HUES48 (cell line): ENCODE data around the gene PPP3CA.

Experiments used
- H3K27ac ChIP-seq: one replicate; pipeline ENCODE4 v1.7.0; 2013; ENCODE audit warnings: low read depth, low read length, inconsistent platforms
- H3K27me3 ChIP-seq: 2 replicates; pipeline ENCODE4 v1.6.1; 2013; ENCODE audit warnings: mild to moderate bottlenecking, low read length; ENCODE audit not compliant: control insufficient read depth, insufficient read depth
- H3K36me3 ChIP-seq: 2 replicates; pipeline ENCODE4 v1.6.1; 2013; ENCODE audit warnings: low read length; ENCODE audit not compliant: control insufficient read depth, insufficient read depth
- H3K4me1 ChIP-seq: 2 replicates; pipeline ENCODE4 v1.6.1; 2013; ENCODE audit warnings: mild to moderate bottlenecking, low read length; ENCODE audit not compliant: control insufficient read depth, insufficient read depth
- H3K4me3 ChIP-seq: 2 replicates; pipeline ENCODE4 v1.5.1; 2013; ENCODE audit warnings: mild to moderate bottlenecking, low read depth, low read length
- H3K9ac ChIP-seq: 2 replicates; pipeline ENCODE4 v1.6.1; 2013; ENCODE audit warnings: mild to moderate bottlenecking, low read depth, low read length, moderate library complexity
- H3K9me3 ChIP-seq: 2 replicates; pipeline ENCODE4 v1.6.1; 2013; ENCODE audit warnings: low read length; ENCODE audit not compliant: control insufficient read depth, insufficient read depth

Gene PPP3CA

GRCh38 chr4:100983426-100983825, 363.9 kb downstream of the PPP3CA start:
- H3K27ac ChIP-seq, result no peak overlapping the region
- no peaks in the 10 kb centered on the region for H3K9me3 ChIP-seq
- H3K27me3 ChIP-seq, result no peaks in the 10 kb centered on the region
- no peak overlapping the region for H3K9ac ChIP-seq
- peaks cover 32% of the 10 kb centered on the region for H3K4me1 ChIP-seq
- no peak overlapping the region for H3K4me3 ChIP-seq
- no peaks in the 10 kb centered on the region for H3K36me3 ChIP-seq

GRCh38 chr4:100982345-100982744, 365.0 kb downstream of the PPP3CA start:
- H3K27me3 ChIP-seq, result no peaks in the 10 kb centered on the region
- peaks cover 31% of the 10 kb centered on the region for H3K4me1 ChIP-seq

GRCh38 chr4:100981447-100982204, 365.7 kb downstream of the PPP3CA start:
- Histone ChIP-seq H3K36me3 (no peaks in the 10 kb centered on the region), H3K4me3 (no peak overlapping the region), H3K4me1 (peaks cover 24% of the 10 kb centered on the region), H3K27me3 (no peaks in the 10 kb centered on the region), H3K9ac (no peak overlapping the region), H3K9me3 (no peaks in the 10 kb centered on the region), H3K27ac (peak overlapping the region; percentile 18)

More at GRCh38 chr4:100982345-100982744, 365.0 kb downstream of the PPP3CA start:
- Histone ChIP-seq H3K27ac (no peak overlapping the region), H3K9me3 (no peaks in the 10 kb centered on the region), H3K9ac (no peak overlapping the region), H3K4me3 (no peak overlapping the region), H3K36me3 (no peaks in the 10 kb centered on the region)

GRCh38 chr4:100979736-100980135, 367.6 kb downstream of the PPP3CA start:
- no peak overlapping the region for H3K27ac ChIP-seq
- no peaks in the 10 kb centered on the region for H3K9me3 ChIP-seq
- H3K4me1 ChIP-seq, result peaks cover 18% of the 10 kb centered on the region
- H3K9ac ChIP-seq, result no peak overlapping the region
- no peak overlapping the region for H3K4me3 ChIP-seq
- no peaks in the 10 kb centered on the region for H3K27me3 ChIP-seq
- H3K36me3 ChIP-seq, result no peaks in the 10 kb centered on the region

- Histone ChIP-seq H3K4me3 (no peak overlapping the region), H3K9ac (no peak overlapping the region), H3K27ac (no peak overlapping the region)
Measured at GRCh38 chr4:100977746-100978397, 369.5 kb downstream of the PPP3CA start.

GRCh38 chr4:100977274-100977673, 370.1 kb downstream of the PPP3CA start:
- peaks cover 14% of the 10 kb centered on the region for H3K4me1 ChIP-seq
- no peaks in the 10 kb centered on the region for H3K9me3 ChIP-seq
- no peak overlapping the region for H3K9ac ChIP-seq
- H3K4me3 ChIP-seq, result no peak overlapping the region
- no peaks in the 10 kb centered on the region for H3K27me3 ChIP-seq
- no peaks in the 10 kb centered on the region for H3K36me3 ChIP-seq
- no peak overlapping the region for H3K27ac ChIP-seq

More at GRCh38 chr4:100977746-100978397, 369.5 kb downstream of the PPP3CA start:
- no peaks in the 10 kb centered on the region for H3K9me3 ChIP-seq
- H3K36me3 ChIP-seq, result no peaks in the 10 kb centered on the region
- H3K4me1 ChIP-seq, result peaks cover 16% of the 10 kb centered on the region
- H3K27me3 ChIP-seq, result no peaks in the 10 kb centered on the region
